GM21529 (cell line): ENCODE measurements around the gene ACTN1.
A peak's percentile ranks its signal among the peaks of the same experiment; 100 is the strongest.

Experiments used
- ATAC-seq: cut with Tn5 transposase; IDR thresholded peaks from one replicate; pipeline ENCODE4 v1.9.1; 2021; ENCODE audit not compliant: unreplicated experiment

ACTN1 gene

DNA sequence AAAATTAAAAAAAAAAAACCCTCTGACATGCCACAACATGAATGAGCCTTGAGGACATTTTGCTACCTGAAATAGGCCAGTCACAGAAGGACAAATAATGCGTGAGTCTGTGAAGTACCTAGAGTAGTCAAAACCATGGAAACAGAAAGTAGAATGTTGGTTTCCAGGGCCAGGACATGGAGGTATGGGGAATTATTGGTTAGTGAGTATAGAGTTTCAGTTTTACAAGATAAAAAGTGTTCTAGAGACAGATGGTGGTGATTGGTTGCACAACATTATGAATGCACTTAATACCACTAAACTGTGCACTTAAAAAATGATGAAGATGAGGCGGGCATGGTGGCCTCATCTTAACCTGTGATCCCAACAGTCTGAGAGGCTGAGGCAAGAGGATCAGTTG, 138.6 kb downstream of the ACTN1 start:
- peak; percentile 51 for ATAC-seq

GRCh38 chr14:68836082-68836481, 143.0 kb downstream of the ACTN1 start:
- no peak for ATAC-seq

- no peak for ATAC-seq
Observed at GRCh38 chr14:68834816-68835215, 144.3 kb downstream of the ACTN1 start.

DNA sequence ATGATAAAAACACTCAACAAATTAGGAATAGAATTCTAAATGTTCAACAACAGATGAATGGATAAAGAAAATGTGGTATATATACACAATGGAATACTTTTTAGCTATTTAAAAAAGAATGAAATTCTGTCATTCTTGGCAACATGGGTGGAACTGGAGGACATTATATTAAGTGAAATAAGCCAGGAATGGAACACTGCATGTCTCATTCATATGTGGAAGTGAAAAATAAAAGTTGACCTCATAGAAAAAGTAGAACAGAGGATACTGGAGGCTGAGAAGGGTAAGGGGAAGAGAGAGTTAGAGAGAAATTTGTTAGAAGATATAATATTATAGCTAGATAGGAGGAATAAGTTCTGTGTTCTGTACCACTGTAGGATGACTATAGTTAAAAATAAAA, 150.4 kb downstream of the ACTN1 start:
- no peak for ATAC-seq

DNA sequence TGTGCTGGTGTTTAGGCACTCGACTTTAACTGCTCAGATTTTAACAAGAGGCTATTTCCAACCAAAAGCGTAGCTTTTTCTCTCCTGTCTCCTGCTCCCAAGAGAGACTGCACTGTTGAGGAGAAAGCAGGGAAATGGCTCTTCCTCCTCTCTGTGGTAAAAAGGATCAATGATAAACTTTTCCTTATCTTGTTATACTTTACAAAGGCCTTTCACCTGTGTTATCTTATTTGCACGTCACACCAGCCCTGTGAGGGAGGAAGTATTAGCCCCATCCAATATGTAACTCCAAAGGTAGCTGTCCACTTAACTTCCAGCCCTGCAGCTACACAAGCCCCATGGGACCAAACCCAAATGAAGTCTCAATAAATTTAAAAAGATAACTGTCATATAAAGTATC, 153.4 kb downstream of the ACTN1 start:
- ATAC-seq = no peak

DNA sequence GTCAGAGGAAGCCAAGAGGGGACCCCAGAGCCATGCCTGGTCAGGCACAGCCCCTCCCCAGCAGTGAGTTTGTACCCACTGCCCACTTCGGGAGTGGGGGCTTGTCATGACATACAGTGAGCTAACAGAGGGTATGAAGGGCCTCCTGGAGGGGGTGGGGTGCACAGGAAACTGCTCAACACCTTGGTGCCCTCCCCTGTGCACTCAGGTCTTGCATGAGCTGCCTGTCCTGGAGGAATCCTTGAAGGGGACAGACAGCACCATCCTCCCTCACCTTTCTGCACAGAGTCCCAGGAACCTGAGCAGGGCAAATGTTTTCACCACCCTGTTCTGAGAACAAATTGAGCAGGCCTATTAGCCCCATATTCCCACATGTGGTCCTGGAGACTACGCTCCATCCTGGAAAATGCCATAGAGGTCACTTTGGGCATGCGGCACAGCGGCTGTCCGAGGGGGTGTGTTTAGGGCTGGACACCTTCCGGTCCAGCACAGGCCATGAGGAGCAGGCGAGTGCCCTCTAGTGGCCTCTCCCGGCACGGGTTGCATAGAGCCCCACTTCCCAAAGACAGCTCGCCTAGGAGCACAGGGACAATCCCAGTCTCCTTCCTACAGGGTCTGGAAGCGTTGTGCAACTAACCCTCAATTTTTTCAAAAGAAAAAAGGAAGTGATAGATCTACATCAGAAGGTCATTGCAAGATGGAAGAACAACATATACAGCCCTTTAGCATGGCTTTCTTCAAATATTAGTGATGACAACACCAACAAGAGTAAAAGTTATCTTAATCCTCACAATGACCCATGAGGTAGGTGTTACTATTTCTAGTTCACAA, 154.4 kb downstream of the ACTN1 start:
- no peak for ATAC-seq

- no peak for ATAC-seq
Observed at GRCh38 chr14:68824207-68824516, 154.9 kb downstream of the ACTN1 start.
